GM18499 (cell line): ENCODE data around the gene SYNRG.

Source experiments
- ATAC-seq: cut with Tn5 transposase; IDR thresholded peaks from one replicate; pipeline ENCODE4 v1.9.1; 2021; ENCODE audit warnings: moderate number of reproducible peaks; ENCODE audit not compliant: insufficient read depth, unreplicated experiment

SYNRG gene

GRCh38 chr17:37479025-37479424 lies 130.2 kb downstream of the SYNRG start:
- no peak for ATAC-seq

- no peak for ATAC-seq
Observed at GRCh38 chr17:37478187-37478586, 131.0 kb downstream of the SYNRG start.

GRCh38 chr17:37476431-37477120 lies 132.6 kb downstream of the SYNRG start:
- ATAC-seq, result no peak

- no peak for ATAC-seq
Observed at GRCh38 chr17:37475731-37476420, 133.3 kb downstream of the SYNRG start.

GRCh38 chr17:37470181-37470580 lies 139.0 kb downstream of the SYNRG start:
- no peak for ATAC-seq

GRCh38 chr17:37466471-37466870 lies 142.7 kb downstream of the SYNRG start:
- ATAC-seq, result no peak

GRCh38 chr17:37465069-37465616 lies 144.1 kb downstream of the SYNRG start:
- ATAC-seq, result no peak
